Activated CD4-positive, alpha-beta T cell treated with anti-CD3 and anti-CD28 coated beads, Interleukin-2, amount 50 U/mL, for 24 hours (primary cell): ENCODE results near the gene WASF2.

ENCODE experiments used
- DNase-seq, 2 donors: peaks; one replicate each; pipeline ENCODE4 v3.0.0-alpha.2; 2020; ENCODE audit warnings: low read depth in 1 of 2, low spot score in 1 of 2

The WASF2 gene

DNA sequence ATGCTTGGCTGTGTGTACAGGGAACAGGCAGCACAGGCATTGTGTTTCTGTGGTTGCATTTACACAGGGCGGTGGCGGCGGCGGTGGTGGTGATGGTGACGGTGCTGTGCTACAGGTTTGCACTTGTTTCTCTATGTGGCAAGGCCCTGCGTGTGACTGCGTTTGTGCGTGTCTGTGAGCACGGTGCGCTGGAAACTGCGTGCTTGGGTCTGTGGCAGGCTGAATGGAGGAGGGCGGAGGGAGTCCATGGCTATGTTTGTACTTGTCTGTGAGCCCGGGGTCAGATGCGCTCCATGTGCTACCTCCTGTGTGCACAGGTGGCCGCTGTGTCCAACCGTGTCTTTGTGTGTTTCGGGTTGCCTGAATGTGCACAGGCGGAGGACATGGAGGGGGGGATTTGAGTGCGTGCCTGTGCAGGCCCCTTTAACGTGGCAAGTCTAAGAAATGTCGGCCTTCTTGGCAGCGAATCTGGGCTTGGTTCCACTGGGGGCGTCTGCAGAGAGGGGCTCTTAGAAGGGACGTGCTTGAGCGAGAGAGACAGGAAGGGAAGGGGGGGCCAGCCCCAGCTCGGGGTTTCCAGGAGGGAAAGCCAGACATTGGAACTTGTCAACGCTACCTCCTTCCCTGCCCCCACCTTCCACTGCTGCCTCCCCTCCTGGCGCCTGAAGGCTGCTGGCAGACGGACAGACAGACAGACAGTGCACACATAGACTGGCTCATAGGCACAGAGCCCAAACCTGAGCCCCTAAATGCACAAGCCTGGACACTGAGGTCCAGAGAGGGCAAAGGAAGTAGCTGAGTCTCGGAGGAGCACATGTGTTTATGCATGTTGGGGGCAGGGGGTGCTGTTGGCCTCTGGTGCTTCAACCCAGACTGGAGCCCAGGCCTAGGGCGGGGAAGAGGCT is 32.7 kb upstream of the WASF2 start:
- no peak for DNase-seq

- DNase-seq = no peak
Measured at GRCh38 chr1:27521861-27522431, 32.0 kb upstream of the WASF2 start.

DNA sequence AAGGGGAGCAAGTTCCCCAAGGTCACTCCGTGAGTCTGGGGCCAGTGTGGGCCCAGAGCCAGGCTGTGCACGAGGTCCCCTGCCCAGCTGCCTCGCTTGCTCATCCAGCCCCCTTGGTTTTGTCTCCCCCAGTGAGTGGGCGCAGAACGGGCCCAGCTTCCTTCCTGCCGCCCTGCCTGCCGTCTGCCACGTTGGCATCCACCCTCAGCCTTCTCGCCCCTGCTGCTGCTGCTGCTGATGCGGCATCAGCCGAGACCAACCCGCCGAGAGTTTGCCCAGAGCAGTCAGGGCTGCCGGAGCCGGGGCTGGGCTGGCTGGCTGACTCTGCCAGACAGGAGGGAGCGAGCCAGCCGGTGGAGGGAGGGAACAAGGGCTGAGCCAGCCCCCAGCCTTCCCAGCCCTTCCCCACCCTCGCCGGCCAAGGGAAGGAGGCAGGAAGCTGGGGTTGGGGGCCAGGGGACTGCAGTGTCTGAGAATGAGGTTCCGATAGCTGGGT is 31.4 kb upstream of the WASF2 start:
- DNase-seq = no peak

- DNase-seq = no peak
Measured at GRCh38 chr1:27520651-27521050, 30.7 kb upstream of the WASF2 start.

DNA sequence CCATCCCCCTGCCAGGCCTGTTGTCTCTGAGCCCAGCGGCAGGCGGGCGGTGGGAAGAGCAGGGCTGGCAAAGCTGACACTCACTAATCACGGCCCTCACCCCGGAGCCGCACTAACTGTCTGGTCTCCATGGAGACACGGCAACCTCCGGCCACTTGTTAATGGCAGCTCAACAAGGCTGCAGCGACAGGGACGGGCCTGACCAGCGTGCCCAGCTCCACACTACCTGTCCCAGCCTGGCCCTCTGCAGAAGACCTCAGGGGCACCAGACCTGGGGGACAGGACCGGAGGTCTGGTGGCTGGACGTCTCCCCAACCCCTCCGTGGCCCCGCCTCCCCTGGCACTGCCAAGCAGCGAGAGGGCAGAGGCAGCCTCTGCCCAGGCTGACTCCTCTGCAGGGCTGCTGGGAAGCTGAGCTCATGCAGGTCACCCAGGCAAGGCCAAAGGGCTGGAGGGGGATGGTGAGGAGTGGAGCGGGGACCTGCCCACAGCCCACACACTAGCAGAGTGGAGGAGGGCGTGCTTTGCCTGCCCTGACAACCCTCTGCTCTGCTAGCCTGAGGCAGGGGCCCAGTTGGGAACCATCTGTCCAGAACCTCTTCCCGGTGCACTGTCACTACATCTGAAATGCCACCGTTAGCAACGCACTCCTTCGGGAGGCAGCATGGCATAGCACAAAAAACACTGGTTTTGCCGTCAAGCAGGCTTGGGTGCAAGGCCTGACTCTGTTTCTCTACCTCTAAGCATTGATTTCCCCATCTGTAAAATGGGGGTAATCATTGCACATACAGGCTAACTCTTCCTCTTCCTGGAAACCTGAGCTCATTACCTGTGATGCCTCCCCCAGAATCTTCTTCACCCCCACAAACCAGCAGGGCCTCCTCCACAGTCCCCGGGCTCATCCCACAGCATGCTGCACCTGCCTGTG is 29.6 kb upstream of the WASF2 start:
- DNase-seq = no peak

DNA sequence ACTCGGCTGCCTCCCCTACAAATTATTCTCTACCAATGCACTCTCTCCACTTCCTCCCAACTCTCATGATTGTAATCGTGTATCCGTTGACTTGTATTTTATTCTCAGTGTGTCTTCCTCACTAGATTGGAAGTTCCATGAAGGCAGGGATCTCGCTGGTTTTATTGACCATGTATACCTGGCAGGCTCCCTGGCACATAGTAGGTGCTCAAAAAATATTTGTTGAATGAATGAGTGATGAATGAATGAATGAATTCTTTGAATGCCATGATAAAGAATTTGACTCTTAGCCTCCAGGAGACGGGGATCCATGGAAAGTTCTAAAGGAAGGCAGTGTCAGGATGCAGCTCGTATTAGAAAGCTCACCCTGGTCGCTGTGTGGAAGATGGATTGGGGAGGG is 28.8 kb upstream of the WASF2 start:
- DNase-seq = no peak

DNA sequence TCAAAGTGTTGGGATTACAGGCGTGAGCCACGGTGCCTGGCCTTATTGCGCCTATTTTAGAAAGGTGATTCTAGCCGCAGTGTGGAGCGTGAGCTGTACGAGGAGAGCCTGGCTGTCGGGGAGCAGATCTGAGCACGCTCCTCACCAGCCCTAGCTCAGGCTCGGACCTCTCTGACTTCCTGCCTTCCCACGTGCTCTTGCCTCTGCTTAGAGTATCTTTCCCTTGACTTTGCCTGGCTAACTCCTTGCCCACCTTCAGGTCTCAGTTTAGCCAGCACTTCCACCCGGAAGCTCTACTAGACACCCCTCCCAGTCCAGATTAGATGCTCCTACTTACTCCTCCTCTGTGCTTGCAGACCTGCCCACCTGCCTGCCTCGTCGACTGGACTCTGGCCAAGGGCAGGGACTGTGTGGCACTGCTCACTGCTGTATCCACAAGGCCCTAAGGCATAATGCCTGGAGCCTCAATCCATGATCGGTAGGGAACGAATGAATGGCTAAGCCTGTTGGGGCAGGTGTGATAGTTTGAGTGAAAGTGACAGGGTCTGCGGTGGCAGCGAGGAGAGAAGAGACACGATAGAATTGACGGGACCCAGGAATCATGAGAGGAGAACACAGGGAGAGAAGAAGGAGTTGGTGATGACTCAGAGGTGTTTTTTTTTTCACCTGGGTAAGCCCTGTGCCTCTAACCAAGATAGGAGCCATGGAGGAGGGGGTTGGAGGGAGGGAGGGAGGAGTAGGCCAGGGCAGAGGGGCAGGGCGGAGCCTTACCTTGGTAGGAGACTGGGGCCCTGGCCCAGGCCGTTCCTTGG is 28.1 kb upstream of the WASF2 start:
- no peak for DNase-seq

DNA sequence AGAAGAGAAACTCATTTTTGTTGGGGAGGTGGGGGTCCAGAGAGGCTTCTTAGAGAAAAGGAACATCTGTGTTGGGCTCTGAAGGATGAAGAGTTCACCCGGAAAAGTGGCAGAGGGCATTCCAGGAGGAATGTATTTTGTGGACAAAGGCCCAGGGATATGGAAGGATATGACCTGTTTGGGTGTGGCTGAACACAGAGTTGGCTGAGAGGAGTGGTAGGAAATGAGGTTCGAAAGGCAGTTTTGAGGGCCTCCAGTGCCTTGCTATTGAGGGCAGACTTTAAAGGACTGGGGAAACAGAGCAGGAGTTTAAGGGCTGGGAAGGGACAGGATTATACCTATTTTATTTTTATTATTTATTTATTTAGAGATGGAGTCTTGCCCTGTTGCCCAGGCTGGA is 27.3 kb upstream of the WASF2 start:
- DNase-seq = no peak

DNA sequence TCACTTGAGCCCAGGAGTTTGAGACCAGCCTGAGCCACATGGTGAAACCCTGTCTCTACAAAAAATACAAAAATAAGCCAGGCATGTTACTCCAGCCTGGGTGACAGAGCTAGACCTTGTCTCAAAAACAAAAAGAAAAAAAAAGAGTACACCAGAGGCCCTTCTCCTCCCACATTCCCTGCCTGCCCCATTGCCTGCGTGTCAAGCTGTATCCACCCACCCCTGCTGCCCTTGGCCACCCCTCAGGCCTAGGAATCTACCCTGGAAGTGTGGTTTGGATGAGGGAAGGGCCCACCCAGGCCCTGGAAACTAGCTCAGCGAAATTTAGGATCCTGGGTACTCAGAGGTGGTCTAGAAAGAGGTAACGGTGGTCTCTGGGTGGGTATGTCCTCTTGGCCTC is 25.7 kb upstream of the WASF2 start:
- DNase-seq = no peak

GRCh38 chr1:27513958-27514357 is 24.0 kb upstream of the WASF2 start:
- DNase-seq = no peak

GRCh38 chr1:27513528-27513927 is 23.6 kb upstream of the WASF2 start:
- DNase-seq = no peak

DNA sequence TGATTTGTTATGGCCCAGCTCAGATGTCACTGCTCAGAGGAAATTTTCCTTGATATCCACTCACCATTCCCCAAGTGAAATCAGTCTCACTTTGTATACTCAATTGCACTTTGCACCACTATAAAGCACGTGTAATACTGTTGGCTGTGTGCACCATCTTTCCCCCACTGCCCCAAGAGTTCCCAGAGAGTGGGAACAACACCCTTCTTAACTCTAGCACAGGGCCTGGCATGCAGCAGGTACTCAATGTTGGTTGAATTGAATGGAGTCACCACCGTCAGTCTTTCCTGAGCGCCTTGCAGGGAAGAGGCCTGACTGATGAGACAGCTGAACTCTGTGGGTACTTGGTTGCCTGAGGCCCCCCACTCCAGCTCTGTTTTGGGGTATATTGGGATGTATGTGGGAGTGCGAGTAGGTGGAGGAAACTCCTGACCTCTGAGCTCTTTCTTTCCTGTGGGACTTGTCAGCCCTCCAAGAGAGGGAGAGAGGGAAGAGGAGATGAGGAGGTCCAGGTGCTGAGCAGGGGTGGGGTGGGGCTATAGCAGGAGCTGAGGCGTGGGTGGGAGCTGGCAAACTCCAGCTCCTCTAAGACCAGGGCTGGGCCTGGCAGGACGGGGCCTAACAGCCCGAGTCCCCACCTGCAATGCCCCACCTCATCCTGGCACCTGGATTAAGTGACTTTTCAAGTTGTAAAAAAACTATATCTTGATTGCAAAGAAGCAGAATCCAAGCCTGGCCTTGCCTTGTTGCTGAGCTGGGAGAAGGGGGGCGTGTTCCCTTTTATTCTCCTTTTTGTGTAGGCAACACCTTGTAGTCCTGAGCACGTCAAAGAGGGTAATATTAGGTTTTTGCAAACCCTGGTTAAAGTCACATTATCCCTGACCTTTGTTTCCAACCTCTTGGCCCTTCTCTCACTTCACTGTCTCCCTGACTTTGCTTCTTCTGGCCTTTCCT is 19.4 kb upstream of the WASF2 start:
- DNase-seq = no peak

- no peak for DNase-seq
Measured at GRCh38 chr1:27507960-27508665, 18.1 kb upstream of the WASF2 start.

- no peak for DNase-seq
Measured at GRCh38 chr1:27506703-27507102, 16.7 kb upstream of the WASF2 start.

GRCh38 chr1:27505420-27505680 is 15.4 kb upstream of the WASF2 start:
- no peak for DNase-seq

GRCh38 chr1:27504588-27505419 is 14.8 kb upstream of the WASF2 start:
- DNase-seq = no peak

DNA sequence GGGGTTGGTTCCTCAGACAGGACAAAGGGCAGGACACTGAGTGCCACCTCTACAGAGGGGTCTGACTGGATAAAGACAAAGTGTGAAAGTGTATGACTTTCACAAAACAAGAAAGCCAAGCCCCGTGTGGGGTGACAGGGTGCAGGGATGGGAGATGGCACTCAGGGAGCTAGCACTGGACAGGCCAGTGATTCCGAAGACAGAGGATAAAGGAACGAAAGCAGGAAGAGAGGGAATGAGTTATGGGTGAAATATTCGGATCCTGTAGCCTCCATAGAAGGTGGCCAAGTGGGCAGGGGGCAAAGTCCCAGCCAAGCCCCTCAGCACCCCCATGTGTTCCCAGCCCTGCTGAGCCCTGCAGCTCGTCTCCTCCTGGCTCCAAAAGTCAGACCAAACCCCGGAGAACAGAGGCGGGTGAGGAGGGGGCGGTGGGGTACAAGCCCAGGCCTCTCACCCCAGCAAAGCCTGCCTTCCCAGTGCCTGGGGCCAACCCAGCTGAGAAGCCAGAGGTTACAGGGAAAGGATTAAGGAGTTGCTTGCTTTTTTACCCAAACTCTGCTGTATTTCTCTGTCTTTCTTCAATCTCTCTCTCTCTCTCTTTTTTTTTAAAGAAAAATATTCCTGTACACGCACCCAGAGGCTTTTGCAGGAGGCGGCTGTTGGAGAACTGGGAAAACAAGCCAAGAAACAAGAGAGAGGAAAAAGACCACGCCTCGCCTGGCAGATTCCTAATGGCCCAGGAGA is 14.0 kb upstream of the WASF2 start:
- no peak for DNase-seq

- no peak for DNase-seq
Measured at GRCh38 chr1:27503033-27503432, 13.1 kb upstream of the WASF2 start.
